Measurements from ENCODE around the gene METRN.

- no peak for TF ChIP-seq CTCF (IDR thresholded peaks at IDR 0.05)
- no peak for TF ChIP-seq POLR2A (IDR thresholded peaks at IDR 0.05)
These were observed 1.3 kb downstream of the METRN start for GRCh38 chr16:716200-716568.
